Panc1 (cell line): ENCODE data around the gene KRT9. TPM values are rescaled to one million over a fixed set of nuclear protein-coding genes. Genes with fewer than 3 reads are reported as not detected.
A peak's percentile ranks its signal among the peaks of the same experiment; 100 is the strongest.
"Not testable (repeated sequence)": the region's sequence is repeated elsewhere in the genome, so short reads cannot be mapped to it uniquely, and the experiment has no call there.

ENCODE experiments used
- ATAC-seq: fragments of 200-7000 bp; cut with Tn5 transposase; 2 replicates; pipeline ENCODE4 v1.9.1; 2020; ENCODE audit warnings: mild to moderate bottlenecking, moderate library complexity
- BruUV-seq: library from RNA; stranded (reverse); fragments of 400-500 nt; replicated peaks from 2 replicates; lab custom pipeline; 2021; lab: Mats Ljungman, UMichigan
- CTCF ChIA-PET: fragments of 300-600 bp; sonication (Branson Sonifier 250); formaldehyde crosslinking; loops from one replicate; lab custom pipeline; 2022; ENCODE audit warnings: antibody characterized with exemption; lab: Charles Lee
- POLR2A ChIA-PET: fragments of 300-600 bp; sonication (Branson Sonifier 250); formaldehyde crosslinking; loops from one replicate; lab custom pipeline; 2022; ENCODE audit warnings: antibody characterized with exemption; lab: Charles Lee
- DNase-seq: peaks from one replicate; pipeline ENCODE4 v3.0.0-alpha.2; 2010; ENCODE audit warnings: low read depth, low spot score
- H3K27ac ChIP-seq: 2 replicates; pipeline ENCODE4 v1.5.1; 2011; ENCODE audit warnings: mild to moderate bottlenecking, low read length, inconsistent platforms
- H3K27me3 ChIP-seq: fragments of 200-500 bp; sonication (Bioruptor generic); 2 replicates; pipeline ENCODE4 v1.6.0; 2014; ENCODE audit warnings: low read length, inconsistent platforms; ENCODE audit not compliant: control insufficient read depth, insufficient read depth
- H3K36me3 ChIP-seq: fragments of 200-500 bp; sonication (Bioruptor generic); 2 replicates; pipeline ENCODE4 v1.5.1; 2014; ENCODE audit warnings: inconsistent platforms, mild to moderate bottlenecking, low read length, moderate library complexity; ENCODE audit not compliant: control insufficient read depth, insufficient read depth
- H3K4me1 ChIP-seq: 2 replicates; pipeline ENCODE4 v1.5.1; 2011; ENCODE audit warnings: inconsistent platforms, mild to moderate bottlenecking, low read length, moderate library complexity; ENCODE audit not compliant: control insufficient read depth, insufficient read depth
- H3K4me3 ChIP-seq, 2 experiments: 2 replicates each; pipeline ENCODE4 v1.5.1; 2011 to 2012; ENCODE audit warnings: low read depth in 2 of 2, low read length in 2 of 2, mild to moderate bottlenecking in 2 of 2, inconsistent platforms in 1 of 2, moderate library complexity in 1 of 2
- H3K9me3 ChIP-seq: fragments of 200-500 bp; sonication (Bioruptor generic); 2 replicates; pipeline ENCODE4 v1.5.1; 2014; ENCODE audit warnings: low read depth, mild to moderate bottlenecking, inconsistent platforms, low read length, moderate library complexity; ENCODE audit not compliant: control insufficient read depth, insufficient read depth
- POLR2AphosphoS5 ChIP-seq: IDR thresholded peaks from 2 replicates; pipeline ENCODE4 v1.6.1; 2012; ENCODE audit warnings: mild to moderate bottlenecking, low read depth, low read length, moderate library complexity
- SIN3A ChIP-seq: IDR thresholded peaks from 2 replicates; pipeline ENCODE4 v1.6.1; 2012; ENCODE audit warnings: low read depth, mild to moderate bottlenecking, low read length, moderate library complexity, borderline replicate concordance; ENCODE audit not compliant: insufficient read depth
- TCF7L2 ChIP-seq: IDR thresholded peaks from 2 replicates; pipeline ENCODE4 v1.6.1; 2011; ENCODE audit warnings: mild to moderate bottlenecking, low read depth, low read length, inconsistent platforms
- in situ Hi-C: cut with HindIII; loops from 2 replicates; pipeline ENCODE4 v1.10.0; 2016; ENCODE audit warnings: low sequenced_read_pairs, low pct_unique_long_range_greater_than_20kb
- intact Hi-C: fragments of 100-400 bp; cut with micrococcal nuclease; formaldehyde crosslinking; loops from one replicate; pipeline ENCODE4 v1.10.0; 2022; ENCODE audit not compliant: unreplicated experiment
- total RNA-seq: library from RNA; stranded (reverse); gene quantifications from one replicate; pipeline ENCODE4 v1.2.1, GENCODE V29; 2021; ENCODE audit not compliant: unreplicated experiment
- TF ChIP-seq, protein P1 (sequence below): fragments of 450-650 bp; IDR thresholded peaks from 2 replicates; pipeline ENCODE4 v1.5.1; 2017; ENCODE audit warnings: mild to moderate bottlenecking
- TF ChIP-seq, protein P2 (sequence below), 2 experiments: IDR thresholded peaks; 2 replicates each; pipeline ENCODE4 v1.6.1; 2011 to 2012; ENCODE audit warnings: low read depth in 2 of 2, control low read depth in 1 of 2, low read length in 1 of 2, mild to moderate bottlenecking in 1 of 2, moderate library complexity in 1 of 2; ENCODE audit not compliant: insufficient read depth in 1 of 2

Gene KRT9
- total RNA-seq, 1 experiment from 2014 or later, result not detected

DNA sequence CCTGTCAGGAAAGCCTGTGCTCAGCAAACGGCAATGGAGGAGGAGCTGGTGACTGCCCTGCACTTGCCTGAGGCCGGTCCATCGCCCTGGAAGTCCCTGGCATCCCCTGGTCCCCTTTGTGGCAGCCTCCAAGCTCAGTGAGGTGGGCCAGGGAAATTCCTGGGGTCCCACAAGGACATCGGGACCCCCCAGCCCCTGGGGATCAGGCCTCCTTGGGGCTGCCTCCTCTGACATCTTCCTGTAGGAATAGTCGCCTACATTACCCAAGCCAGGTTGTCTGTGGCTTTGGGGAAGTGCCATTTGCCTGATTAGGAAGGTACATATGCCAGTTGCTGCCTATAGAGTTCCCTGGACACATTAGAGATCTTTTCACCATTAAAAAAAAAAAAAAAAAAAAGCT, 7.1 kb upstream of the KRT9 start:
- in situ Hi-C loops (no loop called here), intact Hi-C loops (no loop called here)
- Histone ChIP-seq H3K4me1 (peaks cover 9% of the 10 kb centered on the region; the same call in 1 of the 2 replicates), H3K9me3 (no peaks in the 10 kb centered on the region), H3K36me3 (no peaks in the 10 kb centered on the region), H3K4me3 (peak overlapping the region in 1 of 2 experiments; percentile 52; a peak in 2 of 4 replicates), H3K27ac (peak overlapping the region; percentile 52), H3K27me3 (no peaks in the 10 kb centered on the region)
- DNase-seq, result no peak
- ChIA-PET POLR2A (interaction anchor here (0.5 to 0.6 kb wide), 2 partner anchors 14 to 100 kb away, joined by 3 to 5 read pairs; no protein-coding TSS in a partner anchor), CTCF (interaction anchor here (0.5 to 1.8 kb wide), 9 partner anchors 24 to 672 kb away, joined by 3 to 23 read pairs (median 4); no protein-coding TSS in a partner anchor)
- ATAC-seq, result no peak
- BruUV-seq, result no TSS peak
- TF ChIP-seq, protein P1, sequence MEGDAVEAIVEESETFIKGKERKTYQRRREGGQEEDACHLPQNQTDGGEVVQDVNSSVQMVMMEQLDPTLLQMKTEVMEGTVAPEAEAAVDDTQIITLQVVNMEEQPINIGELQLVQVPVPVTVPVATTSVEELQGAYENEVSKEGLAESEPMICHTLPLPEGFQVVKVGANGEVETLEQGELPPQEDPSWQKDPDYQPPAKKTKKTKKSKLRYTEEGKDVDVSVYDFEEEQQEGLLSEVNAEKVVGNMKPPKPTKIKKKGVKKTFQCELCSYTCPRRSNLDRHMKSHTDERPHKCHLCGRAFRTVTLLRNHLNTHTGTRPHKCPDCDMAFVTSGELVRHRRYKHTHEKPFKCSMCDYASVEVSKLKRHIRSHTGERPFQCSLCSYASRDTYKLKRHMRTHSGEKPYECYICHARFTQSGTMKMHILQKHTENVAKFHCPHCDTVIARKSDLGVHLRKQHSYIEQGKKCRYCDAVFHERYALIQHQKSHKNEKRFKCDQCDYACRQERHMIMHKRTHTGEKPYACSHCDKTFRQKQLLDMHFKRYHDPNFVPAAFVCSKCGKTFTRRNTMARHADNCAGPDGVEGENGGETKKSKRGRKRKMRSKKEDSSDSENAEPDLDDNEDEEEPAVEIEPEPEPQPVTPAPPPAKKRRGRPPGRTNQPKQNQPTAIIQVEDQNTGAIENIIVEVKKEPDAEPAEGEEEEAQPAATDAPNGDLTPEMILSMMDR, result no peak
- TF ChIP-seq SIN3A (no peak), TCF7L2 (no peak), POLR2AphosphoS5 (no peak)
- TF ChIP-seq, protein P2, sequence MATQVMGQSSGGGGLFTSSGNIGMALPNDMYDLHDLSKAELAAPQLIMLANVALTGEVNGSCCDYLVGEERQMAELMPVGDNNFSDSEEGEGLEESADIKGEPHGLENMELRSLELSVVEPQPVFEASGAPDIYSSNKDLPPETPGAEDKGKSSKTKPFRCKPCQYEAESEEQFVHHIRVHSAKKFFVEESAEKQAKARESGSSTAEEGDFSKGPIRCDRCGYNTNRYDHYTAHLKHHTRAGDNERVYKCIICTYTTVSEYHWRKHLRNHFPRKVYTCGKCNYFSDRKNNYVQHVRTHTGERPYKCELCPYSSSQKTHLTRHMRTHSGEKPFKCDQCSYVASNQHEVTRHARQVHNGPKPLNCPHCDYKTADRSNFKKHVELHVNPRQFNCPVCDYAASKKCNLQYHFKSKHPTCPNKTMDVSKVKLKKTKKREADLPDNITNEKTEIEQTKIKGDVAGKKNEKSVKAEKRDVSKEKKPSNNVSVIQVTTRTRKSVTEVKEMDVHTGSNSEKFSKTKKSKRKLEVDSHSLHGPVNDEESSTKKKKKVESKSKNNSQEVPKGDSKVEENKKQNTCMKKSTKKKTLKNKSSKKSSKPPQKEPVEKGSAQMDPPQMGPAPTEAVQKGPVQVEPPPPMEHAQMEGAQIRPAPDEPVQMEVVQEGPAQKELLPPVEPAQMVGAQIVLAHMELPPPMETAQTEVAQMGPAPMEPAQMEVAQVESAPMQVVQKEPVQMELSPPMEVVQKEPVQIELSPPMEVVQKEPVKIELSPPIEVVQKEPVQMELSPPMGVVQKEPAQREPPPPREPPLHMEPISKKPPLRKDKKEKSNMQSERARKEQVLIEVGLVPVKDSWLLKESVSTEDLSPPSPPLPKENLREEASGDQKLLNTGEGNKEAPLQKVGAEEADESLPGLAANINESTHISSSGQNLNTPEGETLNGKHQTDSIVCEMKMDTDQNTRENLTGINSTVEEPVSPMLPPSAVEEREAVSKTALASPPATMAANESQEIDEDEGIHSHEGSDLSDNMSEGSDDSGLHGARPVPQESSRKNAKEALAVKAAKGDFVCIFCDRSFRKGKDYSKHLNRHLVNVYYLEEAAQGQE (IDR thresholded peaks at IDR 0.05; ENCODE audit: insufficient read depth in 1 of 2, low read depth in 2 of 2, low read length in 1 of 2), result no peak

DNA sequence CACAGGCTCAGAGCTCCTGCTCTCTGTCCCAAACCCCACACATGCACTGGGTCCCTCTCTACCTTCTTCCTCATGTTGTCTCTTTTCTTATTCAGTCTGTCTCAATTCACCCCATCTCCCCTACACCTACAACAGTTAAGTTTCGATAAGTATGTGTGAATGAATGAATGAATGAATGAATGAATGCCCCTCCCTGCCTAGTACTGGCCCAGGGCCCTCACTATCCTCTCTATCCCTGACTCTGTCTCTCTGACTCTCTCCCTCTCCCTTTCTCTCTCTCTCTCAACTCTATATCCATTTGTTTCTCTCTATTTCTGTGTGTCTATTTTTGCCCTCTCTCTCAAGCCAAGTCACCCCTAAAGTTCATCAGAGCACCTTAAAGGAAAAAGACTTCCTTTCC, 6.7 kb upstream of the KRT9 start:
- BruUV-seq, result no TSS peak
- no peaks in the 10 kb centered on the region for H3K27me3 ChIP-seq
- DNase-seq (no peak), ATAC-seq (no peak)
- CTCF ChIA-PET, result interaction anchor here (1.8 kb wide), 1 partner anchor 70 kb away, joined by 23 read pairs; no protein-coding TSS in a partner anchor
- no peaks in the 10 kb centered on the region for H3K9me3 ChIP-seq
- TF ChIP-seq POLR2AphosphoS5, result no peak
- TF ChIP-seq, protein P1, result no peak
- no peak for TF ChIP-seq TCF7L2
- TF ChIP-seq, protein P2 (IDR thresholded peaks at IDR 0.05; ENCODE audit: insufficient read depth in 1 of 2, low read depth in 2 of 2, low read length in 1 of 2), result no peak
- no peak for TF ChIP-seq SIN3A
- POLR2A ChIA-PET, result no interaction called here
- H3K27ac ChIP-seq, result peak overlapping the region; percentile 52
- H3K4me3 ChIP-seq, result no peak overlapping the region
- intact Hi-C loops, result no loop called here
- H3K36me3 ChIP-seq, result no peaks in the 10 kb centered on the region
- in situ Hi-C loops, result no loop called here
- peaks cover 9% of the 10 kb centered on the region; the same call in 1 of the 2 replicates for H3K4me1 ChIP-seq

DNA sequence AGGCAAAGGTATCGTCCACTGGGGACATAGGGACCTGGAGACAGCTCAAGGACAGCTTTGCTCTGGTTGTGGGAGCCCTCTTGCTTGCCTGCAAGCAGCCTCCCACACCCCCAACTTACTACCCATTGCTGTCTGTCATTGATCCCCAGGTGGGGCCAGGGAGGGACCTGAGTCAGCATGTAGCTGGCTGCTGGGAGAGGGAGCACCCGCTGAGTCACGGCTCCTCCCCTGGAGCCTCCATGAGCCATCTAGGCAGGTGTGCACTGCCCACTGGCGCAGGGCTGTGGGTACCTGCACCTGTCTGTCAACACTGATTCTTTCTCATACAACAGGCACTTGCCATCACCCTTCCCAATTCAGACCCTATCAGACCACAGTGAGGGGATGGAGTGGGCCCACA, 4.9 kb upstream of the KRT9 start:
- H3K36me3 ChIP-seq, POLR2A ChIA-PET, H3K4me3 ChIP-seq, DNase-seq, in situ Hi-C loops, BruUV-seq, H3K27ac ChIP-seq, H3K27me3 ChIP-seq, H3K4me1 ChIP-seq, CTCF ChIA-PET, H3K9me3 ChIP-seq, ATAC-seq, intact Hi-C loops: not testable (repeated sequence)
